H1 (cell line): ENCODE results near the gene MRPS15.

Experiments
- ATF2 ChIP-seq: IDR thresholded peaks from 2 replicates; pipeline ENCODE4 v1.6.1; 2012; ENCODE audit warnings: low read length, inconsistent platforms
- CEBPB ChIP-seq: IDR thresholded peaks from 2 replicates; pipeline ENCODE4 v1.6.1; 2012; ENCODE audit warnings: low read depth, low read length
- CHD2 ChIP-seq: IDR thresholded peaks from 2 replicates; pipeline ENCODE4 v1.6.1; 2012; ENCODE audit warnings: low read length, improper control_type of control experiment
- CTCF ChIP-seq, 3 experiments: IDR thresholded peaks; 1 replicate in 2 of 3; 2 replicates in 1 of 3; pipeline versions ENCODE4 v1.5.1 to v1.6.1; 2011; ENCODE audit warnings: low read length in 3 of 3, mild to moderate bottlenecking in 3 of 3, inconsistent platforms in 2 of 3, low read depth in 1 of 3, moderate library complexity in 1 of 3; ENCODE audit not compliant: insufficient read depth in 1 of 3; ENCODE audit errors: control extremely low read depth in 1 of 3
- EZH2 ChIP-seq: fragments of 200-600 bp; sonication (generic); IDR thresholded peaks from 2 replicates; pipeline ENCODE4 v1.7.1; 2012; ENCODE audit warnings: low read depth, mild to moderate bottlenecking, moderate library complexity, low read length, inconsistent platforms; ENCODE audit not compliant: severe bottlenecking
- HDAC6 ChIP-seq: IDR thresholded peaks from one replicate; pipeline ENCODE4 v1.7.1; 2012; ENCODE audit warnings: low read depth, mild to moderate bottlenecking, inconsistent platforms, low read length, moderate library complexity
- POLR2A ChIP-seq, 2 experiments: IDR thresholded peaks; 1 replicate in 1 of 2; 2 replicates in 1 of 2; pipeline ENCODE4 v1.6.1; 2011; ENCODE audit warnings: low read depth in 2 of 2, low read length in 2 of 2, mild to moderate bottlenecking in 2 of 2; ENCODE audit errors: control extremely low read depth in 1 of 2
- RAD21 ChIP-seq, 2 experiments: IDR thresholded peaks in 1 of 2; conservative IDR thresholded peaks in 1 of 2; 2 replicates each; pipeline ENCODE4 v1.6.1; 2011; ENCODE audit warnings: low read depth in 2 of 2, low read length in 2 of 2, improper control_type of control experiment in 1 of 2, inconsistent platforms in 1 of 2, mild to moderate bottlenecking in 1 of 2, moderate library complexity in 1 of 2
- SUZ12 ChIP-seq: fragments of 200-600 bp; sonication (generic); IDR thresholded peaks from 2 replicates; pipeline ENCODE4 v1.6.1; 2012; ENCODE audit warnings: mild to moderate bottlenecking, inconsistent platforms, low read length, moderate library complexity, mixed read lengths

DNA sequence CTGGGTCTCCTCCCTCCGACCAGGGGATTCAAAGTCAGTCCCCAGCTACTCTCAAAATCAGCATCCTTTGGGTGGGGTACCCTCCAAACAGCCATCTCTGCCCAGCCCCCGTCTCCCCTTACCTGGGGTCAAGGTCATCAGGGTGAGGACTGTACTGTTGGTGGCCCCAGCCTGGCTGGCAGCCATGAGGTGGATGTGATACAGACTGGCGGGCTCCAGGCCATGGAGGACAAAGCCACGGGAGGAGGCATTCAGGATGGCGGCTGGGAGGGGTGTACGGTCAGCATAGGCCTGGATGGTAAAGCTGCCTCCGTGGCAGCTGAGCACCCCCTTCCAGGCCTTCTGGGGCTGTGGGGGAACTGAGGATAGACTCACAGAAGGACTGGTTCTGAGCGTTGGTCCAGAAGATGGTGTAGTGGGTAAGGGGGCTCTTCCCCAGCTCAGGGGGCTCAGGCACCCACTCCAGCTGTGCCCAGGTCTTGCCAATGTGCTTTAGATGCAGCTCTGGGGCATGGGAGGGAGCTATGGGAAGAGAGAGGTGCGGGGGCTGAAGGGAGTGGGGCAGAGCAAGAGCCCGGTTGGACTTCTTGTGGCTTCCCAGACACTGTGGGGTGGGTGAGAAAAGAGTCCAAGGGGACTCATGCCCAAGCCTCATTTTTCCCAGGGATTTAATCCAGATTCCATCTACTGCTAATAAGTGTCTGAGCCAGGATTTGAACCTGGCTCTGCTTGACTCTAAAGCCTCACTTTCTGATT, 3.7 kb upstream of the MRPS15 start:
- TF ChIP-seq RAD21 (IDR thresholded peaks at IDR 0.05 in 1 of 2, conservative IDR thresholded peaks at IDR 0.05 in 1 of 2; ENCODE audit: low read depth in 2 of 2, low read length in 2 of 2), result no peak
- no peak for TF ChIP-seq POLR2A (IDR thresholded peaks at IDR 0.05; ENCODE audit: control extremely low read depth in 1 of 2, low read depth in 2 of 2, low read length in 2 of 2)
- TF ChIP-seq CTCF (IDR thresholded peaks at IDR 0.05; ENCODE audit: control extremely low read depth in 1 of 3, insufficient read depth in 1 of 3, low read depth in 1 of 3, low read length in 3 of 3), result no peak
- no peak for TF ChIP-seq SUZ12
- TF ChIP-seq EZH2, result no peak
- no peak for TF ChIP-seq HDAC6
- TF ChIP-seq CHD2, result no peak
- no peak for TF ChIP-seq CEBPB
- TF ChIP-seq ATF2, result no peak
